Motor neuron (in vitro differentiated cells): ENCODE data around the gene CLCN7. TPM values are rescaled to one million over a fixed set of nuclear protein-coding genes. Genes with fewer than 3 reads are reported as not detected.
"Not testable (repeated sequence)": the region's sequence is repeated elsewhere in the genome, so short reads cannot be mapped to it uniquely, and the experiment has no call there.

Experiments used
- ATAC-seq, 8 experiments: fragments of 200-7000 bp; cut with Tn5 transposase; replicated peaks in 6 of 8; 2 replicates each; pipeline ENCODE4 v1.8.0; 2021; ENCODE audit warnings: mild to moderate bottlenecking in 8 of 8, moderate library complexity in 8 of 8
- H3K27ac ChIP-seq, 2 donors: fragments of 250-450 bp; sonication (Bioruptor Pico); 2 replicates each; pipeline ENCODE4 v1.9.0; 2021; ENCODE audit warnings: antibody characterized with exemption in 2 of 2, mild to moderate bottlenecking in 2 of 2, moderate library complexity in 1 of 2
- H3K4me1 ChIP-seq, 2 donors: fragments of 250-450 bp; sonication (Bioruptor Pico); replicated peaks in 1 of 2; 2 replicates each; pipeline ENCODE4 v1.6.1; 2021; ENCODE audit warnings: antibody characterized with exemption in 2 of 2, mild to moderate bottlenecking in 2 of 2, moderate library complexity in 1 of 2
- H3K4me3 ChIP-seq, 5 donors: fragments of 250-450 bp; sonication (Bioruptor Pico); 2 replicates each; pipeline ENCODE4 v1.9.0; 2021; ENCODE audit warnings: antibody characterized with exemption in 5 of 5, mild to moderate bottlenecking in 5 of 5, moderate library complexity in 4 of 5
- WGBS, 10 experiments: fragments of 450-650 bp; shearing (Covaris generic); methylation state at CpG; one replicate each; pipeline ENCODE4 v1.0.0; 2022; 5-methylcytosine and 5-hydroxymethylcytosine counted together
- in situ Hi-C, 9 experiments: fragments of 400-800 bp; cut with MboI; loops; one replicate each; pipeline ENCODE4 v1.15.0; 2021; ENCODE audit warnings: low sequenced_read_pairs in 9 of 9, low pct_unique_long_range_greater_than_20kb in 2 of 9; ENCODE audit not compliant: unreplicated experiment in 9 of 9
- total RNA-seq, 8 experiments: library from RNA; unstranded; fragments of 300-600 nt; gene quantifications; 2 replicates each; pipeline versions ENCODE4 v1.2.3 to v1.2.4, GENCODE V29; 2022

The CLCN7 gene
- total RNA-seq, 8 experiments from 2014 or later = 10.0 to 58.5 (median 27.4) TPM

DNA sequence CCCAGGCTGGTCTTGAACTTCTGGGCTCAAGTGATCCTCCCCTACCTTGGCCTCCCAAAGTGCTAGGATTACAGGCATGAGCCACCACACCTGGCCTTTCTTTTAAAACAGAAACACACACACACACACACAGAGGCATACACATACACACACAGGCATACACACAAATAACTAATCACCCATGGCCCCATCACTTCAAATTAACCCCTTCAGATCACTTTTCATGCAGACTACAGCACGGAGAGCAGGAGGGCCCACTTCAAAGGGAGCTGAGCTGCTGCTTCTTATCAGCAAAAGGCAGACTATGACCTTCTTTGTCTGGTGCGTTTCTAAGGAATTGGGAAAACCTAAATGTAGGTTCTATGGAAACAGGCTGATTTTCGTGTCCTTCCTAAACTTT, 1.9 kb downstream of the CLCN7 start:
- Histone ChIP-seq H3K4me3 (no peak overlapping the region), H3K27ac (no peak overlapping the region), H3K4me1 (peaks cover 8 to 11% of the 10 kb centered on the region in 2 donors)
- 0 to 84% (median 33%) methylated on average over 1 to 3 of the region's 3 CpGs; no CpG with 5 or more reads in 3 of the 10 experiments for WGBS, 10 experiments
- in situ Hi-C loops = no loop called here
- no peak for ATAC-seq

DNA sequence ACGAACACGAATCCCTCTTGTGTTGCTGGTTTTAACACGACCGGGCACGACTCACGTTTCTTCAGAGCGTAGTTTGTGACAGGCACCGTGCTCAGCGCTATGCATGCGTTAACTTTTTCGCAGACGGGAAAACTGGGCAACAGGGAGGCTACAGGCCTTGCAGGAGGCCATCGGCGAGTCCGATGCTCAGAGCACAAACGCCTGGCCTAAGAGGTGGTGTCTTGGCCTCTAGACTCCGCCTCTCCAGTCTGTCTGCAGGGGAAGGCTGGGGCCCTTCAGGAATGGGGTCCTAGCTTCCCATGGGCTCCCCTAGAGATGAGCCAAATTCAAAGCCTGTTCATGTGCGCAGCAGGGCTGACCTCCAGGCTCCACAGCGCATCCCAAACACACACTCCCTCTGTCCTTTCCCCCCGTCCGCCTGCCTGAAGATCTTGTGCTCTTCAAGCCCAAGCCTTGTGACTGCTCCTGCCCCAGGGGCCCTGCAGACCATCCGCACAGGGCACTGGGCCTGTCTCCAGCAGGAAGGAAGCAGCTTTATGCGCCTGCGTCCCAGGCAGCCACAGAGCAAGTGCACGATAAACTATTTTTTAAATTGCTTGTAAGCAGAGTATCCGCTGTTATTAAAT, 3.1 kb downstream of the CLCN7 start:
- no peak overlapping the region for H3K27ac ChIP-seq
- in situ Hi-C loops = no loop called here

DNA sequence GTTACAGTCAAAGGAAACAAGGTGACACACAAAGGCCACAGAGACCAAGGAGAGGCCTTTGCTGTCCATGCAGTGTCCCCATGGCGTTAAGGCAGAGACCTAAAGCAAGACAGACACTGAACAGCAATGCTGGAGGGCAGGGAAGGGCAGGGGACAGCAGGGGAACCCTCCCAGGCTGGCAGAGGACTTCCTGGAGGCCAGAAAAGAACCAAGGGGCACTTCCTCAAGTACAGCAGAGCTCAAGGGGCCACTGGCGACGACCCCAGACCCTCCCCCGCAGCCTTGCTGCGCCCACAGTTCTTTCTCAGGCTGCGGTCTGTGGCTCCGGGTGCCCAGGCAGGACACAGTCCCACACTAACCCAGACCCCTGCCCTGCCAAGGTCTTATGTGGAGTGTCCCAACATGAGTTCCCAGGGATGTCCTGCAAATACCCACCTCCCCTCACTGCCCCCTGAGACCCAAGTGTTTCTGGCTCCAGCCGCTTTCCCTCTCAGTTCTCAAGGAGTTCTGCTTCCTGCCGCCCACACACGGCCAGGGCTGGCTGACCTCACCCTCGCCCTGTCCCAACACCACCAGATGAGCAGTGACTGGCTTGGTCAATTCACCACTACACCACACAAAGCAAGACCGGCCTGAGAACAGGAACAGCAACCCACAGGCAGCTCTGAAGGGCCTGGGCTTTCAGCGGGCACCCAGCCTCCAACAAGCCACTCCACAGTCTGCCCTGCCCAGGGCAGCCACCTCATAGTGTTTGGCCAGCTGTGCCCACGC, 4.2 kb downstream of the CLCN7 start:
- Histone ChIP-seq H3K27ac (no peak overlapping the region), H3K4me3 (no peak overlapping the region), H3K4me1 (peaks cover 8% of the 10 kb centered on the region in 2 donors)
- WGBS, 10 experiments = 72 to 100% (median 100%) methylated on average over 1 to 8 of the region's 14 CpGs; no CpG with 5 or more reads in 7 of the 10 experiments
- no peak for ATAC-seq
- in situ Hi-C loops = no loop called here

More for the DNA sequence above, 3.1 kb downstream of the CLCN7 start:
- no peak overlapping the region for H3K4me3 ChIP-seq
- ATAC-seq = no peak
- peaks cover 8 to 11% of the 10 kb centered on the region in 2 donors for H3K4me1 ChIP-seq
- WGBS, 10 experiments = 82 to 100% (median 91%) methylated on average over 1 to 14 of the region's 26 CpGs; no CpG with 5 or more reads in 1 of the 10 experiments

- no peak overlapping the region for H3K4me3 ChIP-seq
- in situ Hi-C loops = no loop called here
- no peak overlapping the region for H3K27ac ChIP-seq
- peaks cover 6 to 8% of the 10 kb centered on the region in 2 donors for H3K4me1 ChIP-seq
- 50 to 100% (median 86%) methylated on average over 2 to 15 of the region's 20 CpGs; no CpG with 5 or more reads in 2 of the 10 experiments for WGBS, 10 experiments
- no peak for ATAC-seq
Observed at GRCh38 chr16:1469693-1470201, 5.1 kb downstream of the CLCN7 start.

DNA sequence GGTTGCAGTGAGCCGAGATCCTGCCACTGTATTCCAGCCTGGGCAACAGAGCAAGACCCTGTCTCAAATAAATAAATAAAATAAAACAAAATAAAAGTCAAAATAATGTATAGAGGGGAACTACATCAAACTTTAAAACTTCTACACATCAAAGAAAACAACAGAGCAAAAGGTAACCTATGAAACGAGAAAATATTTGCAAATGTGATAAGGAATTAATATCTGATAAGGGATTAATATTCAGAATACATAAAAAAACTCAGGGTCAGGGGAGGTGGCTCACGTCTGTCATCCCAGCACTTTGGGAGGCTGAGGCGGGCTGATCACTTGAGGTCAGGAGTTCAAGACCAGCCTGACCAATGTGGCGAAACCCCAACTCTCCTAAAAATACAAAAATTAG, 5.7 kb downstream of the CLCN7 start:
- H3K4me3 ChIP-seq, in situ Hi-C loops, ATAC-seq, H3K27ac ChIP-seq, H3K4me1 ChIP-seq: not testable (repeated sequence)
- 47 to 100% (median 68%) methylated on average over 1 to 4 of the region's 5 CpGs for WGBS, 10 experiments

DNA sequence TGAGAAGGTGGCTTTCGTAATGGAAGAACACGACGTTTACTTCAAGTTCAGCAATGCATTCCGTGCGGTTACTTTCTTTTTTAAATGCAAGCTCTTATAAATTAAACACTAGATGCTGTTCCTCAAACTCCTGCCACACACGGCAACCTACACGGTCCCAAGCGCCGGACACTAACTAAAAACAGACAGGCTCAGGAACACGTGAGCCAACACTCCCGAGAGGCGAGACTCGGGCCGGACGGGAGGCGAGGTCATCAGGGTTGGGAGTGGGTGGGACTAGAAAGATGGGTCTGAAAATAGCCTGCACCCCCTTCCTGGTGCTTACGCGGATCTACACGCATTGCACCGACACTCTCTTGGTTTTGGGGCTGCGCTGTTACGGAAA, 6.4 kb downstream of the CLCN7 start:
- in situ Hi-C loops = no loop called here
- peaks cover 0 to under 1% of the 10 kb centered on the region in 2 donors for H3K4me1 ChIP-seq
- WGBS, 10 experiments = 80 to 100% (median 95%) methylated on average over 1 to 9 of the region's 22 CpGs; no CpG with 5 or more reads in 1 of the 10 experiments
- no peak for ATAC-seq
- H3K27ac ChIP-seq = no peak overlapping the region
- H3K4me3 ChIP-seq = no peak overlapping the region

DNA sequence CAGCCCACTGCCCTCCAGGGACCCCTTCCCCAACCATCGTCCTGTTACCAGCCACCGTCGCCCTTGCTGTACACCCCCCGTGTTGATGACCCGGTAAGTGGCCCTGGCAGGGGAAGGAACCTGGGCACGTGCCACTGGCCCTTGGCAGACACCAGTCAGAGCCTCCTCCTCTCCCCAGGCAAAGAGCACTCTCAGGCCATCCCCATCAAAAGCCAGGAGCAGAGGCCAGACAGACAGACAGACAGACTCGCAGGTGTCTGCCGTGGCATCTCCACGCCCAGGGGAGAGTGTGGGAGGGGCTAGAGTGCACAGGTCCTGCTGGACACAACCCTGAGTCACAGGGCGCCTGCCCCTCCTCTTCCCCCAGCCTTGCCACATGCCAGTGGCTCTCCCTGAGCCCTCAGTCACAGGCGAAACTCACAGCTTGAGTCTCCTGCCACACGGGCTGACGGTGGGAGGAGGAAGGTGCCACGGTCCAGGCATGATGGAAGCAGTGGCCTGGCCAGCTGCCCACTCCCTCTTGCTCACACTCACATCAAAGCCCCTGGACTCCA, 7.8 kb downstream of the CLCN7 start:
- peak in 2 of 8 experiments; percentile 35 to 55 for ATAC-seq
- no peak overlapping the region for H3K4me3 ChIP-seq
- in situ Hi-C loops = no loop called here
- no peak overlapping the region for H3K27ac ChIP-seq
- 70 to 100% (median 83%) methylated on average over 1 to 4 of the region's 14 CpGs; no CpG with 5 or more reads in 6 of the 10 experiments for WGBS, 10 experiments
- no peaks in the 10 kb centered on the region for H3K4me1 ChIP-seq

GRCh38 chr16:1466054-1466453, 8.8 kb downstream of the CLCN7 start:
- WGBS, 10 experiments = 53 to 100% methylated on average over 1 to 3 of the region's 24 CpGs; no CpG with 5 or more reads in 8 of the 10 experiments
- no peaks in the 10 kb centered on the region for H3K4me1 ChIP-seq
- H3K4me3 ChIP-seq = no peak overlapping the region
- H3K27ac ChIP-seq = no peak overlapping the region
- ATAC-seq = no peak
- in situ Hi-C loops = no loop called here

- in situ Hi-C loops = no loop called here
- 67% methylated on average over 3 of the region's 13 CpGs; no CpG with 5 or more reads in 9 of the 10 experiments for WGBS, 10 experiments
Observed at GRCh38 chr16:1465567-1465915, 9.3 kb downstream of the CLCN7 start.

DNA sequence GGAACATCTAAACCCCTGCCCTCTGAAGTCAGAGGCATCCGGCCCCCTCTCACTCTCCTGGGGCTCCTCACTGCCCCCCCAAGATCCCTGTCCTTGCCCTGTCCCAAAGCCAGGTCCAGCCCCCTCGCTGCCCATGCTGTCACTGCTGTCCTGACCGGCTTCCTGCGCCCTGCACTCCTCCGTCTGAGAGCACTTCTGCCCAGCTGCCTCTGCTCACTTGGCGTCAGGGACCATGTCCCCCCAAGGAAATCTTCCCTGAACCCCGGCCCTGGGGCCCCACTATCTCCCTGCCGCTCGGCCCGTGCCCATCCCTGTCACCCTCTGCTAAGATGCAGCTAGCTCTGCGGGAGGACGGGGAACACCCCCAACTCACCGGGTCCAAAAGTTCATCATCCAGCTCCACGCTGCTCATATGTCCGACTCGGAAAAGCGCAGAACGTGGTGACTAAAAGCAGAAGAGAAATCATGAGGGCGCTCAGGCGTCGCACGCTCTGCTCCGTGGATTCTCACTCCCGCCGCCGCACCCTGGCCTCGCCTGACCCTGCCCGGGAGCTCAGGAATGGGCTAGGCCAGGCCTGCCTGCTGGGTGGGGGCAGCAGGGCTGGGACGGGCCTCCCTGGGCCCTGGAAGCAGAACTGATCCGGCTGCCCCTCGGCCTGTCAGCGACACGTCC, 9.8 kb downstream of the CLCN7 start:
- ATAC-seq = no peak
- in situ Hi-C loops = no loop called here
- WGBS, 10 experiments = 80 to 100% (median 88%) methylated on average over 1 to 4 of the region's 33 CpGs; no CpG with 5 or more reads in 6 of the 10 experiments
- Histone ChIP-seq H3K4me1 (no peaks in the 10 kb centered on the region), H3K27ac (no peak overlapping the region), H3K4me3 (no peak overlapping the region)

More at GRCh38 chr16:1465567-1465915, 9.3 kb downstream of the CLCN7 start:
- H3K4me3 ChIP-seq = no peak overlapping the region
- no peak for ATAC-seq
- H3K4me1 ChIP-seq = no peaks in the 10 kb centered on the region
- no peak overlapping the region for H3K27ac ChIP-seq

DNA sequence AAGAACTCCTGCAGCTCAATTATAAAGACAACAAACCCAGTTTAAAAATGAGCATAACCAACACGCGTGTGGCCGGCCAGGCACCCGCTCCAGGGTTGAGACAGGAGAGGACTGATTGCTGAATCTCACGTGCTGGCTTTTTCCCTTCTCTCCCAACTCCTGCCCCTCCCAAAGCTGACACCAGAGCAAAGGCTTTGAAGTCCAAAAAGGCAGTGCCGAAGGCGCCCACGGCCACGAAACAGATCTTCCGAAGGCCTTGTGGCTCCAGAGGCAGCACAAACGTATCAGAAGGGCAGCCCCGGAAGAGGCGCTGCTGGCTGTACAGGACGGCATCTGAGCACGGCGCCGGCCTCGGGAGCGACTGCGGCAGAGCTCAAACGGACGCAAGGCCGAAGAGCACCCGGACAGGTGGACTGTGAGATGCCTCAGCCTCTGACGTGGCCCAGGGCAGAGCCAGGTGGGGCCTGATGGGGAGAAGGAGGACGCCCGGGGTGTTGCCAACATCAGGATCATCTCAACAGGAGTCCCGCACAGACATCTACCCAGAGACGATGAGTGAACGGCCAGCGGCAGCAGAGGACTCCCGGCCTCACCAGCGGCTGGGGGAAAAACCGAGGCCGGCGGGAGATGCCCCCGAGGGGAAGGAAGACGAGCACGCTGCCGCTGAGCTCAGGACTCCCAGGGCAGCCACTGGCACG, 10.5 kb downstream of the CLCN7 start:
- no peak overlapping the region for H3K27ac ChIP-seq
- no peaks in the 10 kb centered on the region for H3K4me1 ChIP-seq
- WGBS, 10 experiments = 60 to 100% (median 87%) methylated on average over 1 to 15 of the region's 41 CpGs; no CpG with 5 or more reads in 1 of the 10 experiments
- no peak overlapping the region for H3K4me3 ChIP-seq
- ATAC-seq = peak in 1 of 8 experiments; percentile 24
- in situ Hi-C loops = no loop called here

- 80 to 92% methylated on average over 1 to 10 of the region's 24 CpGs; no CpG with 5 or more reads in 8 of the 10 experiments for WGBS, 10 experiments
- Histone ChIP-seq H3K4me3 (no peak overlapping the region), H3K4me1 (no peaks in the 10 kb centered on the region), H3K27ac (no peak overlapping the region)
- in situ Hi-C loops = no loop called here
- peak in 2 of 8 experiments; percentile 16 to 26 for ATAC-seq
Observed at GRCh38 chr16:1461146-1461545, 13.7 kb downstream of the CLCN7 start.
